ENCODE data around the gene SLC25A21. TPM values are rescaled to one million over a fixed set of nuclear protein-coding genes. Genes with fewer than 3 reads are reported as not detected.

SLC25A21 gene
- total RNA-seq, 2 experiments from 2014 or later, result not detected

DNA sequence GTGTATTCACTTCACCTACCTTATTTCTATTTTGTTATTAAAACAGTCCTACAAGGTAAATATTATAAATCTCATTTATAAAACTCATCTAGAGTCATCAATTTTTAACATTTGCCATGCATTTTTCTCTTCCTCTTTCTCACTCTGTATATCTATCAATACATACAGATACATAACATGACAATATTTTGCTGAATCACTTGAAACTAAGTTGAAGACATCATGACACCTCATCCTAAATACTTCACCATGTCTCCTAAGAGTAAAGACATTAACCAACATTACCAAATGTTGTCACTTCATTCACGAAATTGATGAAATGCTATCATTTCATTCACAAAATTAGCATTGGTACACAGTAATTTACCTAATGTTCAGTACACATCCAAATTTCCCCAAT is 329.0 kb downstream of the SLC25A21 start:
- Histone ChIP-seq H3K36me3 (ENCODE audit: insufficient read depth, low read length) (no peaks in the 10 kb centered on the region), H3K9me3 (ENCODE audit: control insufficient read depth in 1 of 2, insufficient read depth in 1 of 2, low read length in 2 of 2) (no peaks in the 10 kb centered on the region), H3K4me1 (ENCODE audit: insufficient read depth, low read length) (no peaks in the 10 kb centered on the region), H3K27me3 (ENCODE audit: control insufficient read depth in 1 of 2, insufficient read depth in 2 of 2, low read length in 2 of 2) (no peaks in the 10 kb centered on the region), H3K4me3 (ENCODE audit: low read length) (no peak overlapping the region), H3K27ac (ENCODE audit: low read depth in 1 of 2, low read length in 2 of 2) (no peak overlapping the region)
- intact Hi-C loops (cut with DNase I, micrococcal nuclease), result no loop called here
- Mint-ChIP-seq H3K27ac (no peak overlapping the region), H3K4me1 (ENCODE audit: low read depth) (no peaks in the 10 kb centered on the region), H3K4me3 (no peak overlapping the region), H3K27me3 (no peaks in the 10 kb centered on the region), H3K36me3 (ENCODE audit: low read depth) (no peaks in the 10 kb centered on the region), H3K9me3 (no peaks in the 10 kb centered on the region)
- TF ChIP-seq, protein P1, sequence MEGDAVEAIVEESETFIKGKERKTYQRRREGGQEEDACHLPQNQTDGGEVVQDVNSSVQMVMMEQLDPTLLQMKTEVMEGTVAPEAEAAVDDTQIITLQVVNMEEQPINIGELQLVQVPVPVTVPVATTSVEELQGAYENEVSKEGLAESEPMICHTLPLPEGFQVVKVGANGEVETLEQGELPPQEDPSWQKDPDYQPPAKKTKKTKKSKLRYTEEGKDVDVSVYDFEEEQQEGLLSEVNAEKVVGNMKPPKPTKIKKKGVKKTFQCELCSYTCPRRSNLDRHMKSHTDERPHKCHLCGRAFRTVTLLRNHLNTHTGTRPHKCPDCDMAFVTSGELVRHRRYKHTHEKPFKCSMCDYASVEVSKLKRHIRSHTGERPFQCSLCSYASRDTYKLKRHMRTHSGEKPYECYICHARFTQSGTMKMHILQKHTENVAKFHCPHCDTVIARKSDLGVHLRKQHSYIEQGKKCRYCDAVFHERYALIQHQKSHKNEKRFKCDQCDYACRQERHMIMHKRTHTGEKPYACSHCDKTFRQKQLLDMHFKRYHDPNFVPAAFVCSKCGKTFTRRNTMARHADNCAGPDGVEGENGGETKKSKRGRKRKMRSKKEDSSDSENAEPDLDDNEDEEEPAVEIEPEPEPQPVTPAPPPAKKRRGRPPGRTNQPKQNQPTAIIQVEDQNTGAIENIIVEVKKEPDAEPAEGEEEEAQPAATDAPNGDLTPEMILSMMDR (IDR thresholded peaks at IDR 0.05), result no peak
- ChIA-PET CTCF (no interaction called here), POLR2A (no interaction called here)
- no peak for ATAC-seq (ENCODE audit: poor library complexity)
- no peak for DNase-seq

DNA sequence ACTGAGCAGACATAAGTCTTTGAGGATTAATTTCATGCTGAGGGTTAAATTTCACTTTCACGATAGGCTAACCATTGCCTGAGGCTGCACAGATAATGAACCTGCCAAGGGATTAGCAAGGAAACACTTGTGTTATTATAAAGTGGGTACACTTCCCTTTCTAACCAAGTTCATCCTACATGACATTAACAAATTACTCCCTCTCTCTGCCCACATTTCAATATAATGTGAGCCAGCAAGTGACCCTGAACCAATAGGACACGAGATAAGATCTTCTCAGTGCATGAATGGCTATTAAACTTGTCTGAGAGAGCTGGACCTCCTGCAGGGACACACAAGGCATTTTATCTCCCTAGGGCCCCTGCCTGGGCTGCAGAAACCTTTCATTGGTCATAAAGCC is 337.3 kb downstream of the SLC25A21 start:
- Mint-ChIP-seq H3K36me3 (ENCODE audit: low read depth) (no peaks in the 10 kb centered on the region), H3K4me1 (ENCODE audit: low read depth) (no peaks in the 10 kb centered on the region), H3K27ac (no peak overlapping the region), H3K9me3 (no peaks in the 10 kb centered on the region), H3K4me3 (no peak overlapping the region), H3K27me3 (no peaks in the 10 kb centered on the region)
- intact Hi-C loops (cut with DNase I, micrococcal nuclease), result no loop called here
- no peaks in the 10 kb centered on the region for H3K36me3 ChIP-seq (ENCODE audit: insufficient read depth, low read length)
- TF ChIP-seq, protein P1 (IDR thresholded peaks at IDR 0.05), result no peak
- H3K27ac ChIP-seq (ENCODE audit: low read depth in 1 of 2, low read length in 2 of 2), result no peak overlapping the region
- no peak overlapping the region for H3K4me3 ChIP-seq (ENCODE audit: low read length)
- DNase-seq, result no peak
- ChIA-PET CTCF (no interaction called here), POLR2A (no interaction called here)
- H3K27me3 ChIP-seq (ENCODE audit: control insufficient read depth in 1 of 2, insufficient read depth in 2 of 2, low read length in 2 of 2), result no peaks in the 10 kb centered on the region
- no peaks in the 10 kb centered on the region for H3K4me1 ChIP-seq (ENCODE audit: insufficient read depth, low read length)
- peaks cover 0 to 9% of the 10 kb centered on the region in 2 experiments for H3K9me3 ChIP-seq (ENCODE audit: control insufficient read depth in 1 of 2, insufficient read depth in 1 of 2, low read length in 2 of 2)
- ATAC-seq (ENCODE audit: poor library complexity), result no peak

DNA sequence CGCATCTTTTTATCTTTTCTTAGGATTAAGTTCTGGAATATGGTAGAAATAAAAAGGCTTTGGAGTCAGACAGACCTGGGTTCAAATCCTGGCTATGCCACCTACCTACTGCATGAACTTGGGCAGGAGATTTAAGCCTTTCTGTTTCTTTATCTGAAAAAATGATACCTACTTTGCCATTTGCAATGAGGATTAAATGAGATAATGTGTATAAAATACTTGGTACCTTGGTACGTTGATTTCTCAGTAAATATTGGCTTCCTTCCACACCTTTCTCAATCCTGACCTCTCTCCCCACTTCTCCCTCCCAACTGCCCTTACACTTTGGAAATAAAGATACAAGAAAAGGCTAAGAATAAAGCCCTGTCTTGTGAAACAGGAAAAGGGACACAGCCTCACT is 338.1 kb downstream of the SLC25A21 start:
- no peaks in the 10 kb centered on the region for H3K36me3 Mint-ChIP-seq (ENCODE audit: low read depth)

More for the DNA sequence above, 338.1 kb downstream of the SLC25A21 start:
- Mint-ChIP-seq H3K27ac (no peak overlapping the region), H3K9me3 (no peaks in the 10 kb centered on the region), H3K27me3 (no peaks in the 10 kb centered on the region), H3K4me3 (no peak overlapping the region), H3K4me1 (ENCODE audit: low read depth) (no peaks in the 10 kb centered on the region)
- TF ChIP-seq, protein P1 (IDR thresholded peaks at IDR 0.05), result no peak
- Histone ChIP-seq H3K4me1 (ENCODE audit: insufficient read depth, low read length) (no peaks in the 10 kb centered on the region), H3K27ac (ENCODE audit: low read depth in 1 of 2, low read length in 2 of 2) (no peak overlapping the region), H3K27me3 (ENCODE audit: control insufficient read depth in 1 of 2, insufficient read depth in 2 of 2, low read length in 2 of 2) (no peaks in the 10 kb centered on the region), H3K4me3 (ENCODE audit: low read length) (no peak overlapping the region), H3K36me3 (ENCODE audit: insufficient read depth, low read length) (no peaks in the 10 kb centered on the region), H3K9me3 (ENCODE audit: control insufficient read depth in 1 of 2, insufficient read depth in 1 of 2, low read length in 2 of 2) (peaks cover 0 to 9% of the 10 kb centered on the region in 2 experiments)
- ATAC-seq (ENCODE audit: poor library complexity) (no peak), DNase-seq (no peak)
- intact Hi-C loops (cut with DNase I, micrococcal nuclease), result no loop called here
- POLR2A ChIA-PET, result no interaction called here
- CTCF ChIA-PET, result no interaction called here

Data from CD4-positive, alpha-beta T cell (primary cell).